Measurements from ENCODE around the gene CHCHD3. TPM values are rescaled to one million over a fixed set of nuclear protein-coding genes. Genes with fewer than 3 reads are reported as not detected.

CHCHD3 gene
- total RNA-seq, 1 experiment from 2014 or later, result 149 TPM

- H3K27me3 ChIP-seq (ENCODE audit: low read length), result no peaks in the 10 kb centered on the region
- ATAC-seq, result no peak
- no peak overlapping the region for H3K4me3 ChIP-seq (ENCODE audit: low read length)
- no peak for TF ChIP-seq EZH2 (IDR thresholded peaks at IDR 0.05; ENCODE audit: low read length, unreplicated experiment)
- no peak for TF ChIP-seq CTCF (conservative IDR thresholded peaks at IDR 0.05; ENCODE audit: low read depth, low read length)
- no peak for TF ChIP-seq EZH2phosphoT487 (IDR thresholded peaks at IDR 0.05; ENCODE audit: borderline replicate concordance, low read length)
- ChIA-PET POLR2A (ENCODE audit: unreplicated experiment) (no interaction called here), CTCF (no interaction called here)
- no peaks in the 10 kb centered on the region for H3K9me3 ChIP-seq (ENCODE audit: low read length)
- H3K9me2 ChIP-seq (replicated peaks; ENCODE audit: low read length), result no peaks in the 10 kb centered on the region
- 0 out of 2 replicates have a peak, but pooled peaks cover 4% of the 10 kb centered on the region for H4K20me1 ChIP-seq (ENCODE audit: low read length)
- no peaks in the 10 kb centered on the region for H3K79me2 ChIP-seq (ENCODE audit: low read length)
- no peaks in the 10 kb centered on the region; the same call in 1 of the 2 replicates for H3K36me3 ChIP-seq (ENCODE audit: low read depth, low read length)
- DNase-seq, result no peak
- intact Hi-C loops (cut with micrococcal nuclease), result no loop called here
- H3K4me1 ChIP-seq (ENCODE audit: insufficient read depth, low read length), result peaks cover 16% of the 10 kb centered on the region
- no TSS peak for BruUV-seq (replicated peaks)
- no peak overlapping the region for H3K4me2 ChIP-seq (ENCODE audit: low read length)
- H3F3A ChIP-seq (ENCODE audit: low read length, unreplicated experiment), result no peaks in the 10 kb centered on the region
- no peak overlapping the region for H3K27ac ChIP-seq (ENCODE audit: low read length)
- no peak overlapping the region for H2AFZ ChIP-seq (ENCODE audit: low read length)
- H3K9ac ChIP-seq (ENCODE audit: low read length), result no peak overlapping the region
These were observed 284.7 kb downstream of the CHCHD3 start for GRCh38 chr7:132797152-132797551.

GRCh38 chr7:132793474-132793873 is 288.4 kb downstream of the CHCHD3 start:
- no TSS peak for BruUV-seq (replicated peaks)
- intact Hi-C loops (cut with micrococcal nuclease), result no loop called here
- H3K4me3 ChIP-seq (ENCODE audit: low read length), result no peak overlapping the region
- ChIA-PET POLR2A (ENCODE audit: unreplicated experiment) (no interaction called here), CTCF (no interaction called here)
- peaks cover 8% of the 10 kb centered on the region for H3K36me3 ChIP-seq (ENCODE audit: low read depth, low read length)
- no peaks in the 10 kb centered on the region for H3K27me3 ChIP-seq (ENCODE audit: low read length)
- no peaks in the 10 kb centered on the region for H4K20me1 ChIP-seq (ENCODE audit: low read length)
- no peak overlapping the region for H3K9ac ChIP-seq (ENCODE audit: low read length)
- TF ChIP-seq EZH2 (IDR thresholded peaks at IDR 0.05; ENCODE audit: low read length, unreplicated experiment) (no peak), EZH2phosphoT487 (IDR thresholded peaks at IDR 0.05; ENCODE audit: borderline replicate concordance, low read length) (no peak), CTCF (conservative IDR thresholded peaks at IDR 0.05; ENCODE audit: low read depth, low read length) (no peak)
- H3F3A ChIP-seq (ENCODE audit: low read length, unreplicated experiment), result no peaks in the 10 kb centered on the region
- DNase-seq (no peak), ATAC-seq (no peak)
- no peaks in the 10 kb centered on the region for H3K9me3 ChIP-seq (ENCODE audit: low read length)
- H3K27ac ChIP-seq (ENCODE audit: low read length), result no peak overlapping the region
- no peak overlapping the region for H3K4me2 ChIP-seq (ENCODE audit: low read length)
- no peak overlapping the region for H2AFZ ChIP-seq (ENCODE audit: low read length)
- H3K9me2 ChIP-seq (replicated peaks; ENCODE audit: low read length), result no peaks in the 10 kb centered on the region
- no peaks in the 10 kb centered on the region for H3K79me2 ChIP-seq (ENCODE audit: low read length)
- H3K4me1 ChIP-seq (ENCODE audit: insufficient read depth, low read length), result peaks cover 7% of the 10 kb centered on the region

DNA sequence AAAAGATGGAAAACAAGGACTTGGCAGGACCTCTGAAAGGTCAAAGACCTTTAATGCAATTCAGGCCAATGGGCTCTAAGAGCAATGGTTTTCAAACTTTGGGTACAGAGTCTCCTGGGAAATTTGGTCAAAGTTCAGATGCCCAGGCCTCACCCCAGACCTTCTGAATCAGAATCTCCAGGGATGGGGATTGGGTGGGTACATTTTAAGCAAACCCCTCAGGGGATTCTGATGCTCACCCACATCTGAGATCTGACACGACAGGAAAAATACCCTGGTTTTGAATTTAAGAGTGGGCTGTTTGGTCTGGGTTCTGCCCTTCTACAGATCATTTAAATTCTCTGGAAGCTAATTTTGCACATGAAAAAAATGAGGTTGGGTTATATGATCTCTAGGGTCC is 290.9 kb downstream of the CHCHD3 start:
- ChIA-PET POLR2A (ENCODE audit: unreplicated experiment) (no interaction called here), CTCF (no interaction called here)
- H3K27me3 ChIP-seq (ENCODE audit: low read length), result no peaks in the 10 kb centered on the region
- peaks cover 8% of the 10 kb centered on the region for H3K36me3 ChIP-seq (ENCODE audit: low read depth, low read length)
- no peaks in the 10 kb centered on the region for H4K20me1 ChIP-seq (ENCODE audit: low read length)
- TF ChIP-seq CTCF (conservative IDR thresholded peaks at IDR 0.05; ENCODE audit: low read depth, low read length), result no peak
- TF ChIP-seq EZH2phosphoT487 (IDR thresholded peaks at IDR 0.05; ENCODE audit: borderline replicate concordance, low read length), result no peak
- no peak for TF ChIP-seq EZH2 (IDR thresholded peaks at IDR 0.05; ENCODE audit: low read length, unreplicated experiment)
- H3K9ac ChIP-seq (ENCODE audit: low read length), result no peak overlapping the region
- no peaks in the 10 kb centered on the region for H3K9me2 ChIP-seq (replicated peaks; ENCODE audit: low read length)
- no peaks in the 10 kb centered on the region for H3K79me2 ChIP-seq (ENCODE audit: low read length)
- H3F3A ChIP-seq (ENCODE audit: low read length, unreplicated experiment), result no peaks in the 10 kb centered on the region
- H3K4me2 ChIP-seq (ENCODE audit: low read length), result no peak overlapping the region
- intact Hi-C loops (cut with micrococcal nuclease), result no loop called here
- no peak overlapping the region for H2AFZ ChIP-seq (ENCODE audit: low read length)
- ATAC-seq (no peak), DNase-seq (no peak)
- no peak overlapping the region for H3K4me3 ChIP-seq (ENCODE audit: low read length)
- no peaks in the 10 kb centered on the region for H3K4me1 ChIP-seq (ENCODE audit: insufficient read depth, low read length)
- no peaks in the 10 kb centered on the region for H3K9me3 ChIP-seq (ENCODE audit: low read length)
- no TSS peak for BruUV-seq (replicated peaks)
- H3K27ac ChIP-seq (ENCODE audit: low read length), result no peak overlapping the region
